HG03135 (cell line): Measurements from ENCODE around the gene COPZ1.
"Not testable (repeated sequence)": the region's sequence is repeated elsewhere in the genome, so short reads cannot be mapped to it uniquely, and the experiment has no call there.

Experiments
- ATAC-seq: cut with Tn5 transposase; IDR thresholded peaks from one replicate; pipeline ENCODE4 v1.9.1; 2021; ENCODE audit warnings: mild to moderate bottlenecking, moderate library complexity; ENCODE audit not compliant: unreplicated experiment

Gene COPZ1

GRCh38 chr12:54294152-54294952, 30.6 kb upstream of the COPZ1 start:
- ATAC-seq = no peak

GRCh38 chr12:54294953-54295566, 29.9 kb upstream of the COPZ1 start:
- no peak for ATAC-seq

GRCh38 chr12:54296393-54297099, 28.4 kb upstream of the COPZ1 start:
- ATAC-seq = no peak

- ATAC-seq = no peak
Measured at GRCh38 chr12:54298904-54299303, 26.0 kb upstream of the COPZ1 start.

GRCh38 chr12:54299515-54300224, 25.3 kb upstream of the COPZ1 start:
- ATAC-seq = no peak

GRCh38 chr12:54300225-54300731, 24.7 kb upstream of the COPZ1 start:
- no peak for ATAC-seq

GRCh38 chr12:54300732-54301427, 24.1 kb upstream of the COPZ1 start, which contains the start of gene NFE2:
TSS of gene NFE2 (minus strand) at chr12:54301015. CDS start at chr12:54295248, 5,767 bp downstream.
- no peak for ATAC-seq

- no peak for ATAC-seq
Measured at GRCh38 chr12:54301428-54302048, 23.4 kb upstream of the COPZ1 start.

- no peak for ATAC-seq
Measured at GRCh38 chr12:54303640-54304039, 21.3 kb upstream of the COPZ1 start.

GRCh38 chr12:54304187-54304810, 20.6 kb upstream of the COPZ1 start:
- no peak for ATAC-seq

- no peak for ATAC-seq
Measured at GRCh38 chr12:54306925-54307741, 17.8 kb upstream of the COPZ1 start.

- no peak for ATAC-seq
Measured at GRCh38 chr12:54311051-54311450, 13.9 kb upstream of the COPZ1 start.

- ATAC-seq = not testable (repeated sequence)
Measured at GRCh38 chr12:54312309-54312708, 12.6 kb upstream of the COPZ1 start.

GRCh38 chr12:54321363-54321762, 3.6 kb upstream of the COPZ1 start:
- ATAC-seq = no peak

GRCh38 chr12:54325442-54326109, 645 bp downstream of the COPZ1 start:
- ATAC-seq = not testable (repeated sequence)

GRCh38 chr12:54328595-54329337, 3.8 kb downstream of the COPZ1 start:
- no peak for ATAC-seq

GRCh38 chr12:54329759-54330158, 4.8 kb downstream of the COPZ1 start:
- no peak for ATAC-seq
